GM18519 (cell line): ENCODE measurements around the gene TSGA10IP.

ENCODE experiments used
- ATAC-seq: cut with Tn5 transposase; IDR thresholded peaks from one replicate; pipeline ENCODE4 v1.9.1; 2021; ENCODE audit warnings: mild to moderate bottlenecking, moderate library complexity; ENCODE audit not compliant: unreplicated experiment, low FRiP score

TSGA10IP gene

GRCh38 chr11:66003291-66003690 lies 58.0 kb downstream of the TSGA10IP start:
- ATAC-seq: no peak

GRCh38 chr11:66004186-66004585 lies 58.9 kb downstream of the TSGA10IP start:
- no peak for ATAC-seq

- no peak for ATAC-seq
These were observed 61.0 kb downstream of the TSGA10IP start for GRCh38 chr11:66006134-66006890.

GRCh38 chr11:66006891-66007176 lies 61.6 kb downstream of the TSGA10IP start:
- no peak for ATAC-seq

- no peak for ATAC-seq
These were observed 61.9 kb downstream of the TSGA10IP start for GRCh38 chr11:66007201-66007634.

- no peak for ATAC-seq
These were observed 62.8 kb downstream of the TSGA10IP start for GRCh38 chr11:66008095-66008467.

GRCh38 chr11:66008468-66009101 lies 63.3 kb downstream of the TSGA10IP start:
- no peak for ATAC-seq
